GM12891 (cell line): ENCODE measurements around the gene MGAT5.

Experiments used
- DNase-seq: peaks from one replicate; pipeline ENCODE4 v3.0.0; 2011; ENCODE audit warnings: low spot score; ENCODE audit not compliant: insufficient read length
- FAIRE-seq: peaks from 2 replicates; lab custom pipeline; 2011; peaks lifted over from hg19 to GRCh38; lab: Jason Lieb, UNC
- PAX5 ChIP-seq: IDR thresholded peaks from 2 replicates; pipeline ENCODE4 v1.6.1; 2011; ENCODE audit warnings: low read length, moderate library complexity, mild to moderate bottlenecking; ENCODE audit not compliant: insufficient read depth, severe bottlenecking
- POLR2A ChIP-seq: IDR thresholded peaks from 2 replicates; pipeline ENCODE4 v1.6.1; 2011; ENCODE audit warnings: low read depth, low read length, control low read depth
- POLR2AphosphoS5 ChIP-seq: IDR thresholded peaks from 2 replicates; pipeline ENCODE4 v1.6.1; 2011; ENCODE audit warnings: low read depth, low read length, control low read depth
- POU2F2 ChIP-seq: IDR thresholded peaks from 2 replicates; pipeline ENCODE4 v1.6.1; 2011; ENCODE audit warnings: low read depth, mild to moderate bottlenecking, control low read depth, low read length, moderate library complexity
- SPI1 ChIP-seq: IDR thresholded peaks from 2 replicates; pipeline ENCODE4 v1.6.1; 2011; ENCODE audit warnings: low read depth, low read length, control low read depth
- TAF1 ChIP-seq: IDR thresholded peaks from 2 replicates; pipeline ENCODE4 v1.6.1; 2011; ENCODE audit warnings: low read depth, low read length, control low read depth

Gene MGAT5

GRCh38 chr2:134397146-134397896, 143.4 kb downstream of the MGAT5 start:
- TF ChIP-seq TAF1 (no peak), POLR2A (no peak), POLR2AphosphoS5 (no peak), POU2F2 (no peak), PAX5 (no peak), SPI1 (no peak)
- DNase-seq (no peak), FAIRE-seq (no peak)

GRCh38 chr2:134398300-134398699, 144.4 kb downstream of the MGAT5 start:
- FAIRE-seq, result no peak
- DNase-seq, result no peak
- no peak for TF ChIP-seq PAX5
- no peak for TF ChIP-seq POLR2AphosphoS5
- TF ChIP-seq SPI1, result no peak
- TF ChIP-seq TAF1, result no peak
- TF ChIP-seq POU2F2, result no peak
- no peak for TF ChIP-seq POLR2A

GRCh38 chr2:134399096-134399495, 145.2 kb downstream of the MGAT5 start:
- FAIRE-seq, result no peak
- DNase-seq, result no peak
- TF ChIP-seq SPI1, result no peak
- TF ChIP-seq TAF1, result no peak
- TF ChIP-seq POLR2A, result no peak
- no peak for TF ChIP-seq PAX5
- no peak for TF ChIP-seq POU2F2
- no peak for TF ChIP-seq POLR2AphosphoS5

- FAIRE-seq (no peak), DNase-seq (no peak)
- TF ChIP-seq PAX5, result no peak
- TF ChIP-seq POLR2AphosphoS5, result no peak
Measured at GRCh38 chr2:134401081-134401497, 147.2 kb downstream of the MGAT5 start.

GRCh38 chr2:134401789-134402188, 147.9 kb downstream of the MGAT5 start:
- FAIRE-seq (no peak), DNase-seq (no peak)
- TF ChIP-seq PAX5, result no peak
- no peak for TF ChIP-seq TAF1
- no peak for TF ChIP-seq SPI1
- no peak for TF ChIP-seq POLR2AphosphoS5
- TF ChIP-seq POU2F2, result no peak
- no peak for TF ChIP-seq POLR2A

- TF ChIP-seq POU2F2 (no peak), TAF1 (no peak), SPI1 (no peak), POLR2AphosphoS5 (no peak), PAX5 (no peak), POLR2A (no peak)
- DNase-seq, result no peak
- no peak for FAIRE-seq
Measured at GRCh38 chr2:134402410-134402809, 148.5 kb downstream of the MGAT5 start.

- no peak for TF ChIP-seq PAX5
- FAIRE-seq (no peak), DNase-seq (no peak)
Measured at GRCh38 chr2:134405611-134406081, 151.8 kb downstream of the MGAT5 start.

- DNase-seq, result no peak
- no peak for FAIRE-seq
- TF ChIP-seq SPI1 (no peak), POLR2A (no peak), POLR2AphosphoS5 (no peak), PAX5 (no peak), POU2F2 (no peak), TAF1 (no peak)
Measured at GRCh38 chr2:134406311-134406710, 152.4 kb downstream of the MGAT5 start.

- DNase-seq, result no peak
- FAIRE-seq, result no peak
- no peak for TF ChIP-seq POU2F2
- TF ChIP-seq TAF1, result no peak
- no peak for TF ChIP-seq SPI1
- TF ChIP-seq POLR2A, result no peak
- no peak for TF ChIP-seq PAX5
- no peak for TF ChIP-seq POLR2AphosphoS5
Measured at GRCh38 chr2:134406736-134407135, 152.9 kb downstream of the MGAT5 start.
